ENCODE measurements around the gene RIT1.
A peak's percentile ranks its signal among the peaks of the same experiment; 100 is the strongest.

The RIT1 gene

GRCh38 chr1:155911156-155912055, at the start of gene RIT1:
TSS of gene RIT1 (minus strand) at chr1:155911349. CDS start at chr1:155910761, 588 bp downstream.
- H3K4me3 ChIP-seq (ENCODE audit: low read depth, low read length) = peak within 1 kb of the TSS; percentile 78
- H3K9ac ChIP-seq (ENCODE audit: low read depth, low read length) = no peak within 1 kb of the TSS
- peaks cover 15% of the 10 kb centered on the region for H3K36me3 ChIP-seq (ENCODE audit: control insufficient read depth, insufficient read depth, low read length)
- H3K4me1 ChIP-seq (ENCODE audit: control insufficient read depth, insufficient read depth, low read length) = no peaks in the 10 kb centered on the region
- no peaks in the 10 kb centered on the region for H3K9me3 ChIP-seq (ENCODE audit: control insufficient read depth, insufficient read depth, low read length)
- no peaks in the 10 kb centered on the region for H3K27me3 ChIP-seq (ENCODE audit: control insufficient read depth, insufficient read depth, low read length)

- no peak overlapping the region for H3K9ac ChIP-seq (ENCODE audit: low read depth, low read length)
- peaks cover 58% of the 10 kb centered on the region for H3K36me3 ChIP-seq (ENCODE audit: control insufficient read depth, insufficient read depth, low read length)
- no peak overlapping the region for H3K4me3 ChIP-seq (ENCODE audit: low read depth, low read length)
These were observed 49.1 kb upstream of the RIT1 start for GRCh38 chr1:155960081-155960745.

GRCh38 chr1:155957411-155957915, 46.3 kb upstream of the RIT1 start:
- no peaks in the 10 kb centered on the region for H3K9me3 ChIP-seq (ENCODE audit: control insufficient read depth, insufficient read depth, low read length)
- no peaks in the 10 kb centered on the region for H3K27me3 ChIP-seq (ENCODE audit: control insufficient read depth, insufficient read depth, low read length)
- no peak overlapping the region for H3K9ac ChIP-seq (ENCODE audit: low read depth, low read length)
- H3K36me3 ChIP-seq (ENCODE audit: control insufficient read depth, insufficient read depth, low read length) = peaks cover 64% of the 10 kb centered on the region
- no peaks in the 10 kb centered on the region for H3K4me1 ChIP-seq (ENCODE audit: control insufficient read depth, insufficient read depth, low read length)
- no peak overlapping the region for H3K4me3 ChIP-seq (ENCODE audit: low read depth, low read length)

More at GRCh38 chr1:155960081-155960745, 49.1 kb upstream of the RIT1 start:
- Histone ChIP-seq H3K9me3 (ENCODE audit: control insufficient read depth, insufficient read depth, low read length) (no peaks in the 10 kb centered on the region), H3K27me3 (ENCODE audit: control insufficient read depth, insufficient read depth, low read length) (no peaks in the 10 kb centered on the region), H3K4me1 (ENCODE audit: control insufficient read depth, insufficient read depth, low read length) (no peaks in the 10 kb centered on the region)

- no peaks in the 10 kb centered on the region for H3K4me1 ChIP-seq (ENCODE audit: control insufficient read depth, insufficient read depth, low read length)
- peaks cover 66% of the 10 kb centered on the region for H3K36me3 ChIP-seq (ENCODE audit: control insufficient read depth, insufficient read depth, low read length)
- H3K9ac ChIP-seq (ENCODE audit: low read depth, low read length) = no peak overlapping the region
- H3K27me3 ChIP-seq (ENCODE audit: control insufficient read depth, insufficient read depth, low read length) = no peaks in the 10 kb centered on the region
- no peaks in the 10 kb centered on the region for H3K9me3 ChIP-seq (ENCODE audit: control insufficient read depth, insufficient read depth, low read length)
- H3K4me3 ChIP-seq (ENCODE audit: low read depth, low read length) = no peak overlapping the region
These were observed 43.5 kb upstream of the RIT1 start for GRCh38 chr1:155954645-155955044.

GRCh38 chr1:155952505-155952890, 41.3 kb upstream of the RIT1 start:
- Histone ChIP-seq H3K4me3 (ENCODE audit: low read depth, low read length) (no peak overlapping the region), H3K36me3 (ENCODE audit: control insufficient read depth, insufficient read depth, low read length) (peaks cover 60% of the 10 kb centered on the region), H3K27me3 (ENCODE audit: control insufficient read depth, insufficient read depth, low read length) (no peaks in the 10 kb centered on the region), H3K9ac (ENCODE audit: low read depth, low read length) (no peak overlapping the region), H3K4me1 (ENCODE audit: control insufficient read depth, insufficient read depth, low read length) (no peaks in the 10 kb centered on the region), H3K9me3 (ENCODE audit: control insufficient read depth, insufficient read depth, low read length) (no peaks in the 10 kb centered on the region)

- peaks cover 4% of the 10 kb centered on the region for H3K4me1 ChIP-seq (ENCODE audit: control insufficient read depth, insufficient read depth, low read length)
- no peaks in the 10 kb centered on the region for H3K9me3 ChIP-seq (ENCODE audit: control insufficient read depth, insufficient read depth, low read length)
- peaks cover 60% of the 10 kb centered on the region for H3K36me3 ChIP-seq (ENCODE audit: control insufficient read depth, insufficient read depth, low read length)
- H3K4me3 ChIP-seq (ENCODE audit: low read depth, low read length) = no peak overlapping the region
- no peak overlapping the region for H3K9ac ChIP-seq (ENCODE audit: low read depth, low read length)
- no peaks in the 10 kb centered on the region for H3K27me3 ChIP-seq (ENCODE audit: control insufficient read depth, insufficient read depth, low read length)
These were observed 40.8 kb upstream of the RIT1 start for GRCh38 chr1:155951753-155952504.

- Histone ChIP-seq H3K4me3 (ENCODE audit: low read depth, low read length) (no peak overlapping the region), H3K36me3 (ENCODE audit: control insufficient read depth, insufficient read depth, low read length) (peaks cover 62% of the 10 kb centered on the region), H3K9me3 (ENCODE audit: control insufficient read depth, insufficient read depth, low read length) (no peaks in the 10 kb centered on the region), H3K27me3 (ENCODE audit: control insufficient read depth, insufficient read depth, low read length) (no peaks in the 10 kb centered on the region), H3K9ac (ENCODE audit: low read depth, low read length) (no peak overlapping the region), H3K4me1 (ENCODE audit: control insufficient read depth, insufficient read depth, low read length) (peaks cover 11% of the 10 kb centered on the region)
These were observed 39.7 kb upstream of the RIT1 start for GRCh38 chr1:155950829-155951228.

GRCh38 chr1:155947741-155948140, 36.6 kb upstream of the RIT1 start:
- H3K4me3 ChIP-seq (ENCODE audit: low read depth, low read length) = no peak overlapping the region
- H3K4me1 ChIP-seq (ENCODE audit: control insufficient read depth, insufficient read depth, low read length) = peaks cover 11% of the 10 kb centered on the region
- H3K9me3 ChIP-seq (ENCODE audit: control insufficient read depth, insufficient read depth, low read length) = no peaks in the 10 kb centered on the region
- no peaks in the 10 kb centered on the region for H3K27me3 ChIP-seq (ENCODE audit: control insufficient read depth, insufficient read depth, low read length)
- H3K36me3 ChIP-seq (ENCODE audit: control insufficient read depth, insufficient read depth, low read length) = peaks cover 42% of the 10 kb centered on the region
- no peak overlapping the region for H3K9ac ChIP-seq (ENCODE audit: low read depth, low read length)

- Histone ChIP-seq H3K27me3 (ENCODE audit: control insufficient read depth, insufficient read depth, low read length) (no peaks in the 10 kb centered on the region), H3K9ac (ENCODE audit: low read depth, low read length) (no peak overlapping the region), H3K36me3 (ENCODE audit: control insufficient read depth, insufficient read depth, low read length) (peaks cover 38% of the 10 kb centered on the region), H3K9me3 (ENCODE audit: control insufficient read depth, insufficient read depth, low read length) (no peaks in the 10 kb centered on the region), H3K4me1 (ENCODE audit: control insufficient read depth, insufficient read depth, low read length) (peaks cover 11% of the 10 kb centered on the region), H3K4me3 (ENCODE audit: low read depth, low read length) (no peak overlapping the region)
These were observed 36.1 kb upstream of the RIT1 start for GRCh38 chr1:155947292-155947691.

- H3K36me3 ChIP-seq (ENCODE audit: control insufficient read depth, insufficient read depth, low read length) = peaks cover 32% of the 10 kb centered on the region
These were observed 35.6 kb upstream of the RIT1 start for GRCh38 chr1:155946633-155947219.

GRCh38 chr1:155944444-155944799, 33.3 kb upstream of the RIT1 start:
- Histone ChIP-seq H3K27me3 (ENCODE audit: control insufficient read depth, insufficient read depth, low read length) (no peaks in the 10 kb centered on the region), H3K9me3 (ENCODE audit: control insufficient read depth, insufficient read depth, low read length) (no peaks in the 10 kb centered on the region), H3K4me3 (ENCODE audit: low read depth, low read length) (no peak overlapping the region), H3K36me3 (ENCODE audit: control insufficient read depth, insufficient read depth, low read length) (peaks cover 13% of the 10 kb centered on the region), H3K4me1 (ENCODE audit: control insufficient read depth, insufficient read depth, low read length) (peaks cover 11% of the 10 kb centered on the region), H3K9ac (ENCODE audit: low read depth, low read length) (no peak overlapping the region)

More at GRCh38 chr1:155946633-155947219, 35.6 kb upstream of the RIT1 start:
- H3K9ac ChIP-seq (ENCODE audit: low read depth, low read length) = no peak overlapping the region
- no peak overlapping the region for H3K4me3 ChIP-seq (ENCODE audit: low read depth, low read length)
- H3K27me3 ChIP-seq (ENCODE audit: control insufficient read depth, insufficient read depth, low read length) = no peaks in the 10 kb centered on the region
- peaks cover 11% of the 10 kb centered on the region for H3K4me1 ChIP-seq (ENCODE audit: control insufficient read depth, insufficient read depth, low read length)
- H3K9me3 ChIP-seq (ENCODE audit: control insufficient read depth, insufficient read depth, low read length) = no peaks in the 10 kb centered on the region
